ENCODE measurements around the gene SH2D7.

The SH2D7 gene

GRCh38 chr15:78061963-78062427, 30.4 kb upstream of the SH2D7 start:
- DNase-seq, result peak; percentile 82

GRCh38 chr15:78063217-78063616, 29.1 kb upstream of the SH2D7 start:
- no peak for DNase-seq

GRCh38 chr15:78063970-78064385, 28.4 kb upstream of the SH2D7 start:
- no peak for DNase-seq

GRCh38 chr15:78064544-78064943, 27.8 kb upstream of the SH2D7 start:
- DNase-seq, result no peak

- DNase-seq, result no peak
These were observed 27.0 kb upstream of the SH2D7 start for GRCh38 chr15:78065284-78065872.

- no peak for DNase-seq
These were observed 26.1 kb upstream of the SH2D7 start for GRCh38 chr15:78065973-78066946.

- DNase-seq, result no peak
These were observed 24.8 kb upstream of the SH2D7 start for GRCh38 chr15:78067328-78068228.

- DNase-seq, result no peak
These were observed 23.3 kb upstream of the SH2D7 start for GRCh38 chr15:78069052-78069414.

GRCh38 chr15:78069462-78070029, 22.8 kb upstream of the SH2D7 start:
- no peak for DNase-seq

- peak; percentile 77 for DNase-seq
These were observed 22.2 kb upstream of the SH2D7 start for GRCh38 chr15:78070049-78070700.

- DNase-seq, result no peak
These were observed 21.0 kb upstream of the SH2D7 start for GRCh38 chr15:78071383-78071782.

GRCh38 chr15:78072080-78072892, 20.1 kb upstream of the SH2D7 start:
- DNase-seq, result peak; percentile 74

- DNase-seq, result no peak
These were observed 19.1 kb upstream of the SH2D7 start for GRCh38 chr15:78073046-78073787.

GRCh38 chr15:78075490-78076230, 16.7 kb upstream of the SH2D7 start:
- no peak for DNase-seq

- DNase-seq, result peak; percentile 70
These were observed 15.9 kb upstream of the SH2D7 start for GRCh38 chr15:78076231-78077052.

- peak; percentile 90 for DNase-seq
These were observed 15.1 kb upstream of the SH2D7 start, which contains the start of gene TBC1D2B for GRCh38 chr15:78077053-78077870. TSS of gene TBC1D2B (minus strand) at chr15:78077711. CDS start at chr15:78077652, 59 bp downstream.

GRCh38 chr15:78077871-78078210, 14.5 kb upstream of the SH2D7 start:
- no peak for DNase-seq
